ENCODE measurements around the gene ENAM.

GRCh38 chr4:70614184-70614555 lies 14.4 kb upstream of the ENAM start:
- TF ChIP-seq, protein P1, sequence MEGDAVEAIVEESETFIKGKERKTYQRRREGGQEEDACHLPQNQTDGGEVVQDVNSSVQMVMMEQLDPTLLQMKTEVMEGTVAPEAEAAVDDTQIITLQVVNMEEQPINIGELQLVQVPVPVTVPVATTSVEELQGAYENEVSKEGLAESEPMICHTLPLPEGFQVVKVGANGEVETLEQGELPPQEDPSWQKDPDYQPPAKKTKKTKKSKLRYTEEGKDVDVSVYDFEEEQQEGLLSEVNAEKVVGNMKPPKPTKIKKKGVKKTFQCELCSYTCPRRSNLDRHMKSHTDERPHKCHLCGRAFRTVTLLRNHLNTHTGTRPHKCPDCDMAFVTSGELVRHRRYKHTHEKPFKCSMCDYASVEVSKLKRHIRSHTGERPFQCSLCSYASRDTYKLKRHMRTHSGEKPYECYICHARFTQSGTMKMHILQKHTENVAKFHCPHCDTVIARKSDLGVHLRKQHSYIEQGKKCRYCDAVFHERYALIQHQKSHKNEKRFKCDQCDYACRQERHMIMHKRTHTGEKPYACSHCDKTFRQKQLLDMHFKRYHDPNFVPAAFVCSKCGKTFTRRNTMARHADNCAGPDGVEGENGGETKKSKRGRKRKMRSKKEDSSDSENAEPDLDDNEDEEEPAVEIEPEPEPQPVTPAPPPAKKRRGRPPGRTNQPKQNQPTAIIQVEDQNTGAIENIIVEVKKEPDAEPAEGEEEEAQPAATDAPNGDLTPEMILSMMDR (IDR thresholded peaks at IDR 0.05): no peak
- TF ChIP-seq EZH2 (IDR thresholded peaks at IDR 0.05): no peak

Measured in neural progenitor cell (in vitro differentiated cells).